GM10248 (cell line): Measurements from ENCODE around the gene METTL15.

ENCODE experiments used
- CTCF ChIA-PET: fragments of 300-600 bp; sonication (Branson Sonifier 250); formaldehyde crosslinking; extraction: SDS; loops from one replicate; lab custom pipeline; 2021; ENCODE audit warnings: antibody characterized with exemption; lab: Yijun Ruan, JAX
- POLR2A ChIA-PET: fragments of 350-650 bp; sonication (Branson Sonifier 250); formaldehyde crosslinking; extraction: SDS; loops from one replicate; lab custom pipeline; 2020; ENCODE audit warnings: antibody characterized with exemption; lab: Yijun Ruan, JAX
- DNase-seq: peaks from one replicate; pipeline ENCODE4 v3.0.0; 2012; ENCODE audit errors: extremely low spot score
- CTCF ChIP-seq: IDR thresholded peaks from 2 replicates; pipeline ENCODE4 v1.5.1; 2012; ENCODE audit warnings: mild to moderate bottlenecking, low read depth; ENCODE audit errors: extremely low read depth, missing control alignments, control extremely low read depth

The METTL15 gene

DNA sequence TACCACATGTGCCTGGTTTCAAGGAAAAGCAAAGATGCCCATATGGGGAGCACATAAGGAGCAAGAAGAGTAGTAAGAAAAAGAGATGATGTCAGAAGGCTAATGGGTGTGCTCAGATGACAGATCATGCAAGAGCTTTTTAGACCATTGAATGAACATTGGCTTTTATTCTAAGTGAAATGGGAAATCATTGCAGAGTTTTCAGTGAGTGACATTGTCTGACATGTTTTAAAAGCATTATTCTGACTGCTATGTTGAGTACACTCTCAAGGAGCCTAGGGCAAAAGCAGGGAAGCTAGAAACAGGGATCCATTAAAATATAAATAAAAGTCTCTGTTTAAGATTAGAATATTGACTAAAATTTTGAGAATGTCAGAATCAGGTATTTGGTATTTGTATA lies 133.6 kb downstream of the METTL15 start:
- TF ChIP-seq CTCF, result no peak
- CTCF ChIA-PET, result no interaction called here
- POLR2A ChIA-PET, result no interaction called here
- DNase-seq, result no peak

- TF ChIP-seq CTCF, result no peak
- ChIA-PET CTCF (no interaction called here), POLR2A (no interaction called here)
- no peak for DNase-seq
These were observed 134.4 kb downstream of the METTL15 start for GRCh38 chr11:28242596-28242995.

GRCh38 chr11:28243061-28243460 lies 134.9 kb downstream of the METTL15 start:
- TF ChIP-seq CTCF, result no peak
- ChIA-PET CTCF (no interaction called here), POLR2A (no interaction called here)
- no peak for DNase-seq

DNA sequence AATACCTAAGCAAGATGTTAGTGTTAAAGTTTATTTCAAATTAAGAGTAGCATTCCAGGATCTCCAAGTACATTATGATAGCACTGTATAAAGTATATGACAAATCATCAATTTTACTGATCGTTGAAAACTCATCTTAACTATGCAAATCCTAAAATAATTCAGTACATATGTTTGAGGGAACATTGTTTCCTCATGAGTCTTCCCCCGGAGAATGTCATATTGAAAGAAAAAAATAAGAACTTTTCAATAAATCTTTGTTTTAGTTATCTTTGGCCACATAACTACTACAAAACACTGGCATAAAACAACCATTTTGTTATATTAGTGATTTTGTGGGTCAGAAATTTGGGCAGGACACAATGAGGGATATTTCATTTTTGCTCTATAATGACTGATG lies 135.4 kb downstream of the METTL15 start:
- DNase-seq, result no peak
- CTCF ChIA-PET, result no interaction called here
- no peak for TF ChIP-seq CTCF
- POLR2A ChIA-PET, result no interaction called here

DNA sequence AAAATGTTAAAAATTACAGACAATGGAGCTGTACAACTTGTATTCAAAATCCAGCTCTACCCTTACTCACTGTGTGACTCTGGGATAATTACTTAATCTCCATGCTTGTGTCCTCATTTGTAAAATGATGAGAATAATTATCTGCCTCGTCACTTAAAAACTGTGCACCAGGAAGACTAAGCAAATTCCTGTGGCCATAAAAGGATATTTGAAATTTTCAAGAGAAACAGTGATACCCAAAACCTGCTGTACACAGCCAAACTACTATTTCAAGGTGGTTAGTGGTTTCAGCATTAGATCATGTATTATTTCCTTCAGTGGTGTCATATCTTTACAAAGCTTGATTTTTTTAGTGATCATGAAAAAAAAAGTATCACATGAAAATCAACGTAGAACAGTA lies 136.9 kb downstream of the METTL15 start:
- POLR2A ChIA-PET, result no interaction called here
- DNase-seq, result no peak

GRCh38 chr11:28250192-28250591 lies 142.0 kb downstream of the METTL15 start:
- TF ChIP-seq CTCF, result no peak
- CTCF ChIA-PET, result interaction anchor here (1.7 kb wide), 1 partner anchor 10 kb away, joined by 6 read pairs; no protein-coding TSS in a partner anchor
- DNase-seq, result no peak
- POLR2A ChIA-PET, result no interaction called here

More for the DNA sequence above, 136.9 kb downstream of the METTL15 start:
- TF ChIP-seq CTCF, result no peak
- CTCF ChIA-PET, result no interaction called here

GRCh38 chr11:28251257-28251656 lies 143.1 kb downstream of the METTL15 start:
- no peak for DNase-seq
- TF ChIP-seq CTCF, result no peak
- ChIA-PET CTCF (no interaction called here), POLR2A (no interaction called here)
